ENCODE measurements around the gene ATP10B. TPM values are rescaled to one million over a fixed set of nuclear protein-coding genes. Genes with fewer than 3 reads are reported as not detected.

ATP10B gene
- total and polyA plus RNA-seq, 2 experiments from 2014 or later: not detected

- no peak overlapping the region for H3K4me3 ChIP-seq
- no peak overlapping the region for H3K9ac ChIP-seq
- no peaks in the 10 kb centered on the region for H3K79me2 ChIP-seq (ENCODE audit: insufficient read depth)
- H3K9me3 ChIP-seq (ENCODE audit: low read depth): no peaks in the 10 kb centered on the region
- no peaks in the 10 kb centered on the region for H4K20me1 ChIP-seq (ENCODE audit: insufficient read depth)
- H3F3A ChIP-seq (ENCODE audit: insufficient read depth): no peaks in the 10 kb centered on the region
- DNase-seq: no peak
- WGBS, 2 experiments (ENCODE audit: low coverage in 1 of 2, low lambda C conversion rate in 2 of 2, missing lambda C conversion rate in 2 of 2): 33 to 38% methylated on average over 10 of the region's 10 CpGs
- H3K4me1 ChIP-seq (ENCODE audit: insufficient read depth): no peaks in the 10 kb centered on the region
- in situ Hi-C loops (cut with MboI): no loop called here
- H2AFZ ChIP-seq: no peak overlapping the region
- no peak overlapping the region for H3K4me2 ChIP-seq (ENCODE audit: unreplicated experiment)
- H3K27me3 ChIP-seq (replicated peaks; ENCODE audit: insufficient read depth): no peaks in the 10 kb centered on the region; the same call in 1 of the 2 replicates
- H3K9me2 ChIP-seq (ENCODE audit: insufficient read depth): no peaks in the 10 kb centered on the region
- no peaks in the 10 kb centered on the region for H3K36me3 ChIP-seq (ENCODE audit: low read depth)
- TF ChIP-seq EZH2phosphoT487 (IDR thresholded peaks at IDR 0.05; ENCODE audit: insufficient read depth, low read depth): no peak
- no peak for TF ChIP-seq EZH2 (IDR thresholded peaks at IDR 0.05; ENCODE audit: insufficient read depth, poor library complexity, severe bottlenecking)
- no peak overlapping the region for H3K27ac ChIP-seq
Measured at GRCh38 chr5:160773646-160774410, 78.2 kb downstream of the ATP10B start.

- no peaks in the 10 kb centered on the region for H3K9me2 ChIP-seq (ENCODE audit: insufficient read depth)
- no peaks in the 10 kb centered on the region for H3K9me3 ChIP-seq (ENCODE audit: low read depth)
- no peaks in the 10 kb centered on the region for H3K4me1 ChIP-seq (ENCODE audit: insufficient read depth)
- no peak overlapping the region for H3K9ac ChIP-seq
- H2AFZ ChIP-seq: no peak overlapping the region
- no peaks in the 10 kb centered on the region for H3K79me2 ChIP-seq (ENCODE audit: insufficient read depth)
- DNase-seq: no peak
- in situ Hi-C loops (cut with MboI): no loop called here
- no peaks in the 10 kb centered on the region for H3K36me3 ChIP-seq (ENCODE audit: low read depth)
- no peak overlapping the region for H3K4me2 ChIP-seq (ENCODE audit: unreplicated experiment)
- no peaks in the 10 kb centered on the region for H3F3A ChIP-seq (ENCODE audit: insufficient read depth)
- WGBS, 2 experiments (ENCODE audit: low coverage in 1 of 2, low lambda C conversion rate in 2 of 2, missing lambda C conversion rate in 2 of 2): 28 to 29% methylated on average over 7 of the region's 7 CpGs
- H4K20me1 ChIP-seq (ENCODE audit: insufficient read depth): no peaks in the 10 kb centered on the region
- no peak for TF ChIP-seq EZH2 (IDR thresholded peaks at IDR 0.05; ENCODE audit: insufficient read depth, poor library complexity, severe bottlenecking)
- TF ChIP-seq EZH2phosphoT487 (IDR thresholded peaks at IDR 0.05; ENCODE audit: insufficient read depth, low read depth): no peak
- H3K27ac ChIP-seq: no peak overlapping the region
- no peak overlapping the region for H3K4me3 ChIP-seq
- H3K27me3 ChIP-seq (replicated peaks; ENCODE audit: insufficient read depth): no peaks in the 10 kb centered on the region; the same call in 1 of the 2 replicates
Measured at GRCh38 chr5:160772854-160773253, 79.2 kb downstream of the ATP10B start.

- no peaks in the 10 kb centered on the region for H3K27me3 ChIP-seq (replicated peaks; ENCODE audit: insufficient read depth)
- no peak overlapping the region for H3K9ac ChIP-seq
- H3K4me3 ChIP-seq: no peak overlapping the region
- no peak for DNase-seq
- TF ChIP-seq EZH2 (IDR thresholded peaks at IDR 0.05; ENCODE audit: insufficient read depth, poor library complexity, severe bottlenecking) (no peak), EZH2phosphoT487 (IDR thresholded peaks at IDR 0.05; ENCODE audit: insufficient read depth, low read depth) (no peak)
- H3K4me2 ChIP-seq (ENCODE audit: unreplicated experiment): no peak overlapping the region
- in situ Hi-C loops (cut with MboI): no loop called here
- H2AFZ ChIP-seq: no peak overlapping the region
- no peaks in the 10 kb centered on the region for H3K4me1 ChIP-seq (ENCODE audit: insufficient read depth)
- H3K27ac ChIP-seq: no peak overlapping the region
- 8 to 15% methylated on average over 3 of the region's 3 CpGs for WGBS, 2 experiments (ENCODE audit: low coverage in 1 of 2, low lambda C conversion rate in 2 of 2, missing lambda C conversion rate in 2 of 2)
- no peaks in the 10 kb centered on the region for H3F3A ChIP-seq (ENCODE audit: insufficient read depth)
- H3K79me2 ChIP-seq (ENCODE audit: insufficient read depth): no peaks in the 10 kb centered on the region
- no peaks in the 10 kb centered on the region for H3K36me3 ChIP-seq (ENCODE audit: low read depth)
- H4K20me1 ChIP-seq (ENCODE audit: insufficient read depth): no peaks in the 10 kb centered on the region
- H3K9me3 ChIP-seq (ENCODE audit: low read depth): no peaks in the 10 kb centered on the region
- no peaks in the 10 kb centered on the region for H3K9me2 ChIP-seq (ENCODE audit: insufficient read depth)
Measured at GRCh38 chr5:160770718-160771117, 81.3 kb downstream of the ATP10B start.

GRCh38 chr5:160769301-160769700 is 82.7 kb downstream of the ATP10B start:
- DNase-seq: no peak
- Histone ChIP-seq H3K4me2 (ENCODE audit: unreplicated experiment) (no peak overlapping the region), H3K36me3 (ENCODE audit: low read depth) (no peaks in the 10 kb centered on the region), H4K20me1 (ENCODE audit: insufficient read depth) (no peaks in the 10 kb centered on the region), H3K27ac (no peak overlapping the region), H3K4me1 (ENCODE audit: insufficient read depth) (no peaks in the 10 kb centered on the region), H3K9ac (no peak overlapping the region), H3K9me2 (ENCODE audit: insufficient read depth) (no peaks in the 10 kb centered on the region), H3K9me3 (ENCODE audit: low read depth) (no peaks in the 10 kb centered on the region), H3K79me2 (ENCODE audit: insufficient read depth) (no peaks in the 10 kb centered on the region), H3F3A (ENCODE audit: insufficient read depth) (no peaks in the 10 kb centered on the region), H3K27me3 (replicated peaks; ENCODE audit: insufficient read depth) (no peaks in the 10 kb centered on the region), H2AFZ (no peak overlapping the region), H3K4me3 (no peak overlapping the region)
- in situ Hi-C loops (cut with MboI): no loop called here
- TF ChIP-seq EZH2 (IDR thresholded peaks at IDR 0.05; ENCODE audit: insufficient read depth, poor library complexity, severe bottlenecking) (no peak), EZH2phosphoT487 (IDR thresholded peaks at IDR 0.05; ENCODE audit: insufficient read depth, low read depth) (no peak)
- 31 to 39% methylated on average over 4 of the region's 4 CpGs for WGBS, 2 experiments (ENCODE audit: low coverage in 1 of 2, low lambda C conversion rate in 2 of 2, missing lambda C conversion rate in 2 of 2)

All from GM23248 (cell line).